Gastrocnemius medialis (tissue), 4 donors: Measurements from ENCODE around the gene AGAP6.

ENCODE experiments used
- POLR2A ChIP-seq, 2 donors: fragments of 450-650 bp; IDR thresholded peaks; one replicate each; pipeline ENCODE4 v1.6.1; 2017; ENCODE audit warnings: antibody characterized with exemption in 2 of 2, mild to moderate bottlenecking in 2 of 2, moderate library complexity in 2 of 2
- TF ChIP-seq, protein P1 (sequence below), 5 experiments: fragments of 450-650 bp in 3 of 5; fragments of 200-600 bp in 2 of 5; sonication (generic) in 2 of 5; IDR thresholded peaks in 4 of 5; conservative IDR thresholded peaks in 1 of 5; 1 replicate in 4 of 5; 2 replicates in 1 of 5; pipeline ENCODE4 v1.5.1; 2016 to 2019; ENCODE audit warnings: antibody characterized with exemption in 5 of 5, mild to moderate bottlenecking in 3 of 5, moderate library complexity in 3 of 5

DNA sequence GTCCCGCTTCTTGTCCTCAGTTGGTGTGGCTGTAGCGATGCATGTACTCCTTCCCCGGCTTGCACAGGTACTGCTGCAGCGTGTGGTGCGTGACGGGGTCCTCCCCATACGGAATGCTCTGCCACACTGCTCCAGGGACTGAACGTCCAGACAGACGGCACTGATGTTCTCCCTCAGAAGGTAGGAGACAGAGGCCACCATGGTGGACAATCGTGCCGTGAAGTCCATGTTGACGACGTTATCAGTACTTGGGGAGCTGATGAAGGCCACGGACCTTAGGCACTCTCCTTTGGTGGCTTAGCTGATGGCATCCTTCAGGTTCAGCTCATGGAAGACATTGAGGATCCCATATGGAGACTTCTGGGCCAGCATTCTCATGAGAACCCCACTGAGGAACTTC lies 37.4 kb downstream of the AGAP6 start:
- TF ChIP-seq, protein P1, sequence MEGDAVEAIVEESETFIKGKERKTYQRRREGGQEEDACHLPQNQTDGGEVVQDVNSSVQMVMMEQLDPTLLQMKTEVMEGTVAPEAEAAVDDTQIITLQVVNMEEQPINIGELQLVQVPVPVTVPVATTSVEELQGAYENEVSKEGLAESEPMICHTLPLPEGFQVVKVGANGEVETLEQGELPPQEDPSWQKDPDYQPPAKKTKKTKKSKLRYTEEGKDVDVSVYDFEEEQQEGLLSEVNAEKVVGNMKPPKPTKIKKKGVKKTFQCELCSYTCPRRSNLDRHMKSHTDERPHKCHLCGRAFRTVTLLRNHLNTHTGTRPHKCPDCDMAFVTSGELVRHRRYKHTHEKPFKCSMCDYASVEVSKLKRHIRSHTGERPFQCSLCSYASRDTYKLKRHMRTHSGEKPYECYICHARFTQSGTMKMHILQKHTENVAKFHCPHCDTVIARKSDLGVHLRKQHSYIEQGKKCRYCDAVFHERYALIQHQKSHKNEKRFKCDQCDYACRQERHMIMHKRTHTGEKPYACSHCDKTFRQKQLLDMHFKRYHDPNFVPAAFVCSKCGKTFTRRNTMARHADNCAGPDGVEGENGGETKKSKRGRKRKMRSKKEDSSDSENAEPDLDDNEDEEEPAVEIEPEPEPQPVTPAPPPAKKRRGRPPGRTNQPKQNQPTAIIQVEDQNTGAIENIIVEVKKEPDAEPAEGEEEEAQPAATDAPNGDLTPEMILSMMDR (IDR thresholded peaks at IDR 0.05 in 4 of 5, conservative IDR thresholded peaks at IDR 0.05 in 1 of 5) = no peak
- no peak for TF ChIP-seq POLR2A (IDR thresholded peaks at IDR 0.05)
